ENCODE measurements around the gene CD151. TPM values are rescaled to one million over a fixed set of nuclear protein-coding genes. Genes with fewer than 3 reads are reported as not detected.
A peak's percentile ranks its signal among the peaks of the same experiment; 100 is the strongest.

The CD151 gene
- polyA plus RNA-seq, 1 of the 3 experiments (the other 2 are of a cell fraction), result 922 TPM

GRCh38 chr11:797296-798092 lies 35.3 kb upstream of the CD151 start:
- H3K36me3 ChIP-seq (replicated peaks in 1 of 2; ENCODE audit: control insufficient read depth in 1 of 2, insufficient read depth in 2 of 2, low read length in 1 of 2), result peaks cover 0 to 48% of the 10 kb centered on the region in 2 experiments
- H3K4me2 ChIP-seq, result peak overlapping the region; percentile 100
- peak overlapping the region; percentile 87 for H3K9ac ChIP-seq
- DNase-seq, result peak; percentile 92
- peak overlapping the region; percentile 90 to 92 for H3K4me3 ChIP-seq (ENCODE audit: low read depth in 2 of 2, low read length in 1 of 2)
- no peaks in the 10 kb centered on the region for H3K9me2 ChIP-seq
- no peak overlapping the region; the same call in 1 of the 2 replicates for H2AFZ ChIP-seq (ENCODE audit: low read depth)
- 0% methylated on average over 15 of the region's 57 CpGs for whole genome bisulfite sequencing (ENCODE audit: low lambda C conversion rate)
- peaks cover 14% of the 10 kb centered on the region for H3F3A ChIP-seq (replicated peaks; ENCODE audit: insufficient read depth)
- POLR2A ChIA-PET, result interaction anchor here (1.5 to 2.2 kb wide), 2 partner anchors 11 to 22 kb away, joined by 5 to 14 read pairs; partner anchors contain the start of genes PNPLA2 and RPLP2
- CTCF ChIA-PET, result interaction anchor here (0.6 to 6.3 kb wide), 7 partner anchors 11 to 69 kb away, joined by 3 to 43 read pairs (median 3); no protein-coding TSS in a partner anchor
- TF ChIP-seq MEF2A (IDR thresholded peaks at IDR 0.05; ENCODE audit: borderline replicate concordance, low read depth), result no peak
- peak; percentile 71 for TF ChIP-seq MAX (IDR thresholded peaks at IDR 0.05; ENCODE audit: low read depth)
- peak in 1 of 2 experiments; percentile 10; a peak in 1 of 4 replicates for TF ChIP-seq EP300 (IDR thresholded peaks at IDR 0.05; ENCODE audit: borderline replicate concordance in 1 of 2, low read depth in 1 of 2, low read length in 1 of 2)
- TF ChIP-seq FOSL2 (IDR thresholded peaks at IDR 0.05; ENCODE audit: borderline replicate concordance, low read depth), result no peak
- 0 out of 2 replicates have a peak, but pooled peaks have one; percentile 7 for TF ChIP-seq ZBTB33 (IDR thresholded peaks at IDR 0.05; ENCODE audit: borderline replicate concordance, low read depth)
- TF ChIP-seq POLR2AphosphoS5 (IDR thresholded peaks at IDR 0.05; ENCODE audit: low read depth, low read length), result peak; percentile 53
- TF ChIP-seq ELF1 (IDR thresholded peaks at IDR 0.05), result peak; percentile 29; the same call in 1 of the 2 replicates
- peak; percentile 20 for TF ChIP-seq SIN3A (IDR thresholded peaks at IDR 0.05; ENCODE audit: borderline replicate concordance, low read depth, low read length)
- H3K79me2 ChIP-seq (ENCODE audit: insufficient read depth), result peaks cover 20% of the 10 kb centered on the region
- no peaks in the 10 kb centered on the region for H4K20me1 ChIP-seq (ENCODE audit: insufficient read depth)
- H3K9me3 ChIP-seq, result no peaks in the 10 kb centered on the region
- peak overlapping the region; percentile 93 for H3K27ac ChIP-seq (ENCODE audit: low read depth in 2 of 2, low read length in 1 of 2)
- no peaks in the 10 kb centered on the region for H3K27me3 ChIP-seq (ENCODE audit: insufficient read depth)
- H3K4me1 ChIP-seq (ENCODE audit: control insufficient read depth in 1 of 2, insufficient read depth in 2 of 2, low read depth in 1 of 2, low read length in 1 of 2), result peaks cover 8 to 40% of the 10 kb centered on the region in 2 experiments; a peak in 2 of 4 replicates

GRCh38 chr11:798093-798713 lies 34.5 kb upstream of the CD151 start, which contains the start of gene SLC25A22:
SLC25A22 (minus strand) TSS chr11:798281; CDS start chr11:795006, 3,275 bp downstream.
- 68% methylated on average over 4 of the region's 69 CpGs for WGBS (ENCODE audit: low lambda C conversion rate)
- Histone ChIP-seq H3K4me1 (ENCODE audit: control insufficient read depth in 1 of 2, insufficient read depth in 2 of 2, low read depth in 1 of 2, low read length in 1 of 2) (peaks cover 8 to 40% of the 10 kb centered on the region in 2 experiments; a peak in 2 of 4 replicates), H2AFZ (ENCODE audit: low read depth) (no peak within 1 kb of the TSS; the same call in 1 of the 2 replicates), H4K20me1 (ENCODE audit: insufficient read depth) (no peaks in the 10 kb centered on the region), H3K36me3 (replicated peaks in 1 of 2; ENCODE audit: control insufficient read depth in 1 of 2, insufficient read depth in 2 of 2, low read length in 1 of 2) (peaks cover 0 to 50% of the 10 kb centered on the region in 2 experiments), H3K27ac (ENCODE audit: low read depth in 2 of 2, low read length in 1 of 2) (peak within 1 kb of the TSS; percentile 93), H3K79me2 (ENCODE audit: insufficient read depth) (peaks cover 24% of the 10 kb centered on the region), H3K4me2 (peak within 1 kb of the TSS; percentile 100), H3K4me3 (ENCODE audit: low read depth in 2 of 2, low read length in 1 of 2) (peak within 1 kb of the TSS; percentile 90 to 92), H3K9ac (peak within 1 kb of the TSS; percentile 87), H3K9me2 (no peaks in the 10 kb centered on the region), H3F3A (replicated peaks; ENCODE audit: insufficient read depth) (peaks cover 14% of the 10 kb centered on the region), H3K9me3 (no peaks in the 10 kb centered on the region), H3K27me3 (ENCODE audit: insufficient read depth) (no peaks in the 10 kb centered on the region)
- ChIA-PET CTCF (interaction anchor here (0.7 to 6.3 kb wide), 5 partner anchors 11 to 23 kb away, joined by 3 to 43 read pairs (median 4); no protein-coding TSS in a partner anchor), POLR2A (interaction anchor here (2.2 kb wide), 1 partner anchor 11 kb away, joined by 14 read pairs; the partner anchor contains the start of gene RPLP2)
- DNase-seq, result peak; percentile 98
- TF ChIP-seq FOXM1 (IDR thresholded peaks at IDR 0.05; ENCODE audit: low read depth) (no peak), NRF1 (IDR thresholded peaks at IDR 0.05; ENCODE audit: low read depth, low read length) (no peak), JUND (IDR thresholded peaks at IDR 0.05) (no peak), CTCF (IDR thresholded peaks at IDR 0.05) (peak; percentile 61), SIN3A (IDR thresholded peaks at IDR 0.05; ENCODE audit: borderline replicate concordance, low read depth, low read length) (no peak), MXI1 (IDR thresholded peaks at IDR 0.05; ENCODE audit: low read depth, low read length) (peak; percentile 14), ELF1 (IDR thresholded peaks at IDR 0.05) (no peak), NFIC (IDR thresholded peaks at IDR 0.05; ENCODE audit: borderline replicate concordance) (no peak), RAD21 (IDR thresholded peaks at IDR 0.05; ENCODE audit: low read length) (peak; percentile 49), CHD2 (IDR thresholded peaks at IDR 0.05; ENCODE audit: low read length, partially characterized antibody) (no peak), USF2 (IDR thresholded peaks at IDR 0.05; ENCODE audit: borderline replicate concordance, low read depth, low read length) (no peak), USF1 (IDR thresholded peaks at IDR 0.05; ENCODE audit: borderline replicate concordance, low read depth) (no peak), RFX5 (IDR thresholded peaks at IDR 0.05; ENCODE audit: low read length) (no peak)

Data from SK-N-SH (cell line).